Measurements from ENCODE around the gene OR11H1.
"Not testable (repeated sequence)": the region's sequence is repeated elsewhere in the genome, so short reads cannot be mapped to it uniquely, and the experiment has no call there.

OR11H1 gene

GRCh38 chr22:15527892-15528291, at the start of gene OR11H1:
TSS of gene OR11H1 (plus strand) at chr22:15528192. CDS start at chr22:15528192, 0 bp downstream.
- DNase-seq, result not testable (repeated sequence)

- DNase-seq, result not testable (repeated sequence)
These were observed 18.0 kb upstream of the OR11H1 start for GRCh38 chr22:15509967-15510366.

GRCh38 chr22:15515896-15516295, 12.1 kb upstream of the OR11H1 start:
- not testable (repeated sequence) for DNase-seq

GRCh38 chr22:15553767-15554166, 25.8 kb downstream of the OR11H1 start:
- DNase-seq, result not testable (repeated sequence)

GRCh38 chr22:15563461-15563860, 35.5 kb downstream of the OR11H1 start:
- DNase-seq, result not testable (repeated sequence)

GRCh38 chr22:15565063-15565462, 37.1 kb downstream of the OR11H1 start:
- not testable (repeated sequence) for DNase-seq

All from NCI-H1436 treated with DMSO at 0.1 percent for 48 hours (cell line).